Esophagus muscularis mucosa (tissue), 4 donors: ENCODE results near the gene CCDC149.

Experiments used
- EP300 ChIP-seq: sonication (generic); formaldehyde crosslinking; IDR thresholded peaks from one replicate; pipeline ENCODE4 v1.6.1; 2017; ENCODE audit warnings: antibody characterized with exemption
- POLR2A ChIP-seq: fragments of 450-650 bp; IDR thresholded peaks from one replicate; pipeline ENCODE4 v1.6.1; 2017; ENCODE audit warnings: antibody characterized with exemption, moderate library complexity, mild to moderate bottlenecking, low read depth
- POLR2AphosphoS5 ChIP-seq, 2 donors: sonication (generic); formaldehyde crosslinking; IDR thresholded peaks; one replicate each; pipeline ENCODE4 v1.6.1; 2017; ENCODE audit warnings: antibody characterized with exemption in 2 of 2
- TF ChIP-seq, protein P1 (sequence below), 3 experiments: fragments of 200-600 bp in 2 of 3; fragments of 450-650 bp in 1 of 3; sonication (generic) in 2 of 3; IDR thresholded peaks; one replicate each; pipeline ENCODE4 v1.5.1; 2017 to 2019; ENCODE audit warnings: antibody characterized with exemption in 3 of 3, mild to moderate bottlenecking in 2 of 3, moderate library complexity in 1 of 3

- TF ChIP-seq, protein P1, sequence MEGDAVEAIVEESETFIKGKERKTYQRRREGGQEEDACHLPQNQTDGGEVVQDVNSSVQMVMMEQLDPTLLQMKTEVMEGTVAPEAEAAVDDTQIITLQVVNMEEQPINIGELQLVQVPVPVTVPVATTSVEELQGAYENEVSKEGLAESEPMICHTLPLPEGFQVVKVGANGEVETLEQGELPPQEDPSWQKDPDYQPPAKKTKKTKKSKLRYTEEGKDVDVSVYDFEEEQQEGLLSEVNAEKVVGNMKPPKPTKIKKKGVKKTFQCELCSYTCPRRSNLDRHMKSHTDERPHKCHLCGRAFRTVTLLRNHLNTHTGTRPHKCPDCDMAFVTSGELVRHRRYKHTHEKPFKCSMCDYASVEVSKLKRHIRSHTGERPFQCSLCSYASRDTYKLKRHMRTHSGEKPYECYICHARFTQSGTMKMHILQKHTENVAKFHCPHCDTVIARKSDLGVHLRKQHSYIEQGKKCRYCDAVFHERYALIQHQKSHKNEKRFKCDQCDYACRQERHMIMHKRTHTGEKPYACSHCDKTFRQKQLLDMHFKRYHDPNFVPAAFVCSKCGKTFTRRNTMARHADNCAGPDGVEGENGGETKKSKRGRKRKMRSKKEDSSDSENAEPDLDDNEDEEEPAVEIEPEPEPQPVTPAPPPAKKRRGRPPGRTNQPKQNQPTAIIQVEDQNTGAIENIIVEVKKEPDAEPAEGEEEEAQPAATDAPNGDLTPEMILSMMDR (IDR thresholded peaks at IDR 0.05), result no peak
- no peak for TF ChIP-seq POLR2A
- no peak for TF ChIP-seq POLR2AphosphoS5 (IDR thresholded peaks at IDR 0.05)
- TF ChIP-seq EP300, result no peak
Observed at GRCh38 chr4:24846716-24847115, 66.1 kb downstream of the CCDC149 start.
